Nephron (organoid): ENCODE data around the gene ZNF267.
A peak's percentile ranks its signal among the peaks of the same experiment; 100 is the strongest.

Experiments
- H3K27ac Mint-ChIP-seq, 3 experiments: 2 replicates each; pipeline ENCODE4 v1.8.0; 2020; ENCODE audit warnings: mixed read lengths in 3 of 3, mild to moderate bottlenecking in 2 of 3, moderate library complexity in 1 of 3
- H3K27me3 Mint-ChIP-seq: 2 replicates; pipeline ENCODE4 v1.8.0; 2021; ENCODE audit warnings: low read depth, mild to moderate bottlenecking, moderate library complexity, mixed read lengths
- H3K36me3 Mint-ChIP-seq: 2 replicates; pipeline ENCODE4 v1.8.0; 2020; ENCODE audit warnings: low read depth, mixed read lengths
- H3K4me1 Mint-ChIP-seq: 2 replicates; pipeline ENCODE4 v1.8.0; 2020; ENCODE audit warnings: mixed read lengths
- H3K4me3 Mint-ChIP-seq, 3 experiments: 2 replicates each; pipeline ENCODE4 v1.8.0; 2020; ENCODE audit warnings: mild to moderate bottlenecking in 3 of 3, mixed read lengths in 3 of 3, moderate library complexity in 2 of 3
- H3K9me3 Mint-ChIP-seq: 2 replicates; pipeline ENCODE4 v1.8.0; 2020; ENCODE audit warnings: mixed read lengths
- CTCF ChIP-seq, 3 experiments: fragments of 200-600 bp; sonication (generic); IDR thresholded peaks; one replicate each; pipeline ENCODE4 v1.5.0; 2021; ENCODE audit warnings: antibody characterized with exemption in 3 of 3; ENCODE audit not compliant: unreplicated experiment in 3 of 3

ZNF267 gene

GRCh38 chr16:31861455-31861854 lies 12.2 kb upstream of the ZNF267 start:
- Mint-ChIP-seq H3K4me3 (no peak overlapping the region), H3K9me3 (no peaks in the 10 kb centered on the region), H3K27me3 (peaks cover 50% of the 10 kb centered on the region), H3K4me1 (no peaks in the 10 kb centered on the region), H3K27ac (no peak overlapping the region), H3K36me3 (no peaks in the 10 kb centered on the region)
- no peak for TF ChIP-seq CTCF (IDR thresholded peaks at IDR 0.05; ENCODE audit: unreplicated experiment in 3 of 3)

- Mint-ChIP-seq H3K27me3 (peaks cover 50% of the 10 kb centered on the region), H3K36me3 (no peaks in the 10 kb centered on the region), H3K4me1 (no peaks in the 10 kb centered on the region), H3K4me3 (no peak overlapping the region), H3K9me3 (no peaks in the 10 kb centered on the region), H3K27ac (no peak overlapping the region)
- TF ChIP-seq CTCF (IDR thresholded peaks at IDR 0.05; ENCODE audit: unreplicated experiment in 3 of 3), result no peak
Observed at GRCh38 chr16:31862761-31863160, 10.8 kb upstream of the ZNF267 start.

- no peak overlapping the region for H3K4me3 Mint-ChIP-seq
- no peak overlapping the region for H3K27ac Mint-ChIP-seq
- H3K9me3 Mint-ChIP-seq, result no peaks in the 10 kb centered on the region
- no peak for TF ChIP-seq CTCF (IDR thresholded peaks at IDR 0.05; ENCODE audit: unreplicated experiment in 3 of 3)
- H3K4me1 Mint-ChIP-seq, result no peaks in the 10 kb centered on the region
- H3K27me3 Mint-ChIP-seq, result peaks cover 19% of the 10 kb centered on the region
- no peaks in the 10 kb centered on the region for H3K36me3 Mint-ChIP-seq
Observed at GRCh38 chr16:31868164-31868563, 5.4 kb upstream of the ZNF267 start.

GRCh38 chr16:31868691-31869167 lies 4.9 kb upstream of the ZNF267 start:
- no peak overlapping the region for H3K27ac Mint-ChIP-seq
- no peaks in the 10 kb centered on the region for H3K9me3 Mint-ChIP-seq
- TF ChIP-seq CTCF (IDR thresholded peaks at IDR 0.05; ENCODE audit: unreplicated experiment in 3 of 3), result peak; percentile 76 to 86 (median 78)
- H3K27me3 Mint-ChIP-seq, result peaks cover 20% of the 10 kb centered on the region
- peak overlapping the region in 1 of 3 experiments; percentile 40 for H3K4me3 Mint-ChIP-seq
- H3K4me1 Mint-ChIP-seq, result no peaks in the 10 kb centered on the region
- H3K36me3 Mint-ChIP-seq, result no peaks in the 10 kb centered on the region

GRCh38 chr16:31869511-31870201 lies 4.0 kb upstream of the ZNF267 start:
- Mint-ChIP-seq H3K27ac (no peak overlapping the region), H3K4me1 (peaks cover 6% of the 10 kb centered on the region)

More at GRCh38 chr16:31869511-31870201, 4.0 kb upstream of the ZNF267 start:
- no peaks in the 10 kb centered on the region for H3K9me3 Mint-ChIP-seq
- no peak for TF ChIP-seq CTCF (IDR thresholded peaks at IDR 0.05; ENCODE audit: unreplicated experiment in 3 of 3)
- H3K27me3 Mint-ChIP-seq, result peaks cover 10% of the 10 kb centered on the region
- no peaks in the 10 kb centered on the region for H3K36me3 Mint-ChIP-seq
- H3K4me3 Mint-ChIP-seq, result no peak overlapping the region
